Testis (tissue), 3 donors: ENCODE data around the gene SPATA19. TPM values are rescaled to one million over a fixed set of nuclear protein-coding genes. Genes with fewer than 3 reads are reported as not detected.

Experiments
- DNase-seq: peaks from one replicate; pipeline ENCODE4 v3.0.0-alpha.2; 2019
- H3K27ac ChIP-seq, 2 donors: fragments of 200-600 bp; sonication (generic); one replicate each; pipeline ENCODE4 v1.5.1; 2019
- H3K27me3 ChIP-seq: fragments of 200-600 bp; sonication (generic); one replicate; pipeline ENCODE4 v1.5.1; 2019
- H3K36me3 ChIP-seq: fragments of 200-600 bp; sonication (generic); one replicate; pipeline ENCODE4 v1.5.1; 2017; ENCODE audit warnings: low read depth; ENCODE audit errors: missing control alignments
- H3K4me1 ChIP-seq: fragments of 200-600 bp; sonication (generic); one replicate; pipeline ENCODE4 v1.5.1; 2019
- H3K4me3 ChIP-seq, 2 donors: fragments of 200-600 bp; sonication (generic); one replicate each; pipeline ENCODE4 v1.5.1; 2017 to 2019
- H3K9me3 ChIP-seq: fragments of 200-600 bp; sonication (generic); one replicate; pipeline ENCODE4 v1.5.1; 2017
- CTCF ChIP-seq, 3 experiments: fragments of 450-650 bp in 2 of 3; fragments of 200-600 bp in 1 of 3; sonication (generic) in 1 of 3; IDR thresholded peaks; one replicate each; pipeline ENCODE4 v1.5.1; 2016 to 2019; ENCODE audit warnings: antibody characterized with exemption in 3 of 3, mild to moderate bottlenecking in 2 of 3, moderate library complexity in 1 of 3
- POLR2A ChIP-seq: fragments of 450-650 bp; IDR thresholded peaks from one replicate; pipeline ENCODE4 v1.6.1; 2017; ENCODE audit warnings: antibody characterized with exemption, mild to moderate bottlenecking, moderate library complexity
- WGBS, 2 donors: methylation state at CpG; one replicate each; pipeline ENCODE4 v1.1.5; 2018; 5-methylcytosine and 5-hydroxymethylcytosine counted together
- intact Hi-C: fragments of 100-400 bp; cut with DNase I; formaldehyde crosslinking; loops from one replicate; pipeline ENCODE4 v1.15.1; 2023; ENCODE audit warnings: low total_unique reads
- polyA plus RNA-seq: library from polyadenylated mRNA; stranded (reverse); fragments of 350-450 nt; fragmentation: Illumina TruSeq; extraction: RNeasy Lipid Tissue Mini Kit (QIAGEN cat#74804); gene quantifications from one replicate; pipeline ENCODE4 v1.2.3, GENCODE V29; 2014; ENCODE audit warnings: low read depth, low replicate concordance; ENCODE audit not compliant: insufficient read depth
- total RNA-seq, 2 donors: library from RNA; depleted of rRNA; stranded (reverse); fragments of >200 nt; gene quantifications; one replicate each; pipeline ENCODE4 v1.2.3, GENCODE V29; 2016

SPATA19 gene
- total and polyA plus RNA-seq, 3 donors from 2014 or later, result 43.4 to 154 (median 142) TPM

- Histone ChIP-seq H3K36me3 (no peaks in the 10 kb centered on the region), H3K9me3 (no peaks in the 10 kb centered on the region), H3K4me3 (peak overlapping the region; percentile 24 to 29), H3K27me3 (no peaks in the 10 kb centered on the region), H3K4me1 (no peaks in the 10 kb centered on the region), H3K27ac (no peak overlapping the region)
- no peak for DNase-seq
- TF ChIP-seq POLR2A (no peak), CTCF (IDR thresholded peaks at IDR 0.05) (no peak)
- 67 to 80% methylated on average over 45 to 51 of the region's 86 CpGs for WGBS, 2 donors
- intact Hi-C loops, result loop anchor here (5.0 kb wide), 1 partner anchor 751 kb away; no protein-coding TSS in a partner anchor
Observed at GRCh38 chr11:133832991-133833897, 12.1 kb downstream of the SPATA19 start.

GRCh38 chr11:133832096-133832990 lies 13.0 kb downstream of the SPATA19 start:
- 49 to 69% methylated on average over 41 to 53 of the region's 53 CpGs for WGBS, 2 donors
- intact Hi-C loops, result loop anchor here (5.0 kb wide), 1 partner anchor 750 kb away; no protein-coding TSS in a partner anchor
- no peak for DNase-seq
- H3K27ac ChIP-seq, result no peak overlapping the region
- TF ChIP-seq CTCF (IDR thresholded peaks at IDR 0.05), result no peak
- no peaks in the 10 kb centered on the region for H3K27me3 ChIP-seq
- no peaks in the 10 kb centered on the region for H3K4me1 ChIP-seq
- no peaks in the 10 kb centered on the region for H3K9me3 ChIP-seq
- no peaks in the 10 kb centered on the region for H3K36me3 ChIP-seq
- peak overlapping the region; percentile 13 to 24 for H3K4me3 ChIP-seq

- WGBS, 2 donors, result 64 to 72% methylated on average over 7 to 8 of the region's 8 CpGs
- Histone ChIP-seq H3K36me3 (no peaks in the 10 kb centered on the region), H3K4me1 (no peaks in the 10 kb centered on the region), H3K27me3 (no peaks in the 10 kb centered on the region), H3K27ac (no peak overlapping the region), H3K4me3 (no peak overlapping the region), H3K9me3 (no peaks in the 10 kb centered on the region)
- TF ChIP-seq CTCF (IDR thresholded peaks at IDR 0.05) (peak in 2 of 3 experiments; percentile 15 to 27), POLR2A (no peak)
- no peak for DNase-seq
- intact Hi-C loops, result loop anchor here (5.0 kb wide), 1 partner anchor 749 kb away; no protein-coding TSS in a partner anchor
Observed at GRCh38 chr11:133830931-133831907, 14.1 kb downstream of the SPATA19 start.

GRCh38 chr11:133829566-133829965 lies 15.7 kb downstream of the SPATA19 start:
- no peak overlapping the region for H3K27ac ChIP-seq
- no peaks in the 10 kb centered on the region for H3K9me3 ChIP-seq
- TF ChIP-seq POLR2A, result no peak
- DNase-seq, result no peak
- H3K4me1 ChIP-seq, result no peaks in the 10 kb centered on the region
- intact Hi-C loops, result no loop called here
- H3K4me3 ChIP-seq, result no peak overlapping the region
- 31 to 73% methylated on average over 2 of the region's 2 CpGs for WGBS, 2 donors
- no peaks in the 10 kb centered on the region for H3K27me3 ChIP-seq
- no peaks in the 10 kb centered on the region for H3K36me3 ChIP-seq
